T-helper 2 cell treated with Interferon-gamma antibody and Interleukin-4, amounts not matched to agents 100 ng/mL and 5 ng/mL, for 36 hours (primary cell): ENCODE data around the gene OGG1. TPM values are rescaled to one million over a fixed set of nuclear protein-coding genes. Genes with fewer than 3 reads are reported as not detected.
"Not testable (repeated sequence)": the region's sequence is repeated elsewhere in the genome, so short reads cannot be mapped to it uniquely, and the experiment has no call there.

Experiments
- intact Hi-C: fragments of 100-400 bp; cut with micrococcal nuclease; formaldehyde crosslinking; loops from one replicate; pipeline ENCODE4 v1.15.1; 2023
- total RNA-seq: library from RNA; stranded (reverse); gene quantifications from 2 replicates; pipeline ENCODE4 v1.2.3, GENCODE V29; 2022

The OGG1 gene
- total RNA-seq, 1 donor from 2014 or later = 40.1 TPM

DNA sequence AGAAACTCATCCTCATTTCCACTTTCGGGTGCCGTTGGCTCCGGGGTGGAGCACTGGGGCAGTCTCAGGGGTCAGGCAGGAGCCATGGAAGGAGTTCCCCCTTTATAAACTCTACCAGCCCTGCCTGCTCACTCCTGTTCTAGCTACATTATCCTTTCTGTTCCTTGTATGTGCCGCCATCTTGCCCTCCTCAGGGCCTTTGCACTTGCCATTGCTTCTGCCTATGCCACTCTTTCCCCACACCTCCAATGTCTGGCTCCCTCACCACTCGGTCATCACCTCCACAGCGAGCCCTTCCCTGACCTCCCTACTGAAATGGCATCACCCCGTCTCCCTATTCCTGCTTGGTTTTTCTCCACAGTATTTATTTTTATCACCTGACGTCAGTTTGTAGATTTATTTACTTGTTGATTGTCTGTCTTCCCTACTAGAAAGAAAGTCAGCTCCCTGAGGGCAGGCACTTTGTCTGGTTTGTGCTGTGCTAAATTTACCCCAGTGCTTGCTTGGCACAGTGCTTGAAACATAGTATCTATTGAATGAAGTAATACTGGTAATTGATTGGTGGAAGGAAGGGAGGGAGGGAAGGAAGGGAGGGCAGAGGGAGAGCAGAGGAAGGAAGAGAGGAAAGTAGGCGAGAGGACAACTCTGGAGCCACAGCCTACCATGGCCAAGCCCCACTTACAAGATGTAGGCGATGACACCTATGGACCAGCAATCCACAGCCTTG is 11.2 kb downstream of the OGG1 start:
- intact Hi-C loops = no loop called here

DNA sequence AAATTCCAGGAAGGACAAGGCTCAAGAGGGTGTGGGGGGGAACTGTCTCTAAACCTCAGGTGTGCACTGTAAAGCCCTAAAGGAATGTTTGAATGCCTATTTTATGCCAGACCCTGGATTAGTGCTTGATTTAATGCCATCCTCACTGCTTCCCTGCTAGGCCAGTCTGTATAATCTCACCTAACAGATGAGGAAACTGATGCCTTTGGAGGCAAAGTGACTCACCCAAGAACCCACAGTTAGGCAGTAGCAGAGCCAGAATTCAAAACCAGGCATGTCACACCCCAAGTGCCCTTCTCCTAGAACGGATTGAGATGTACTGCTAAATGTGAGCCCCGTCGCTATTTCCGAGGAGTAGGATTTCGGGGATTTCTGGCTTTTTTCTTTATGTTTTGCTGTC is 12.2 kb downstream of the OGG1 start:
- intact Hi-C loops = no loop called here

DNA sequence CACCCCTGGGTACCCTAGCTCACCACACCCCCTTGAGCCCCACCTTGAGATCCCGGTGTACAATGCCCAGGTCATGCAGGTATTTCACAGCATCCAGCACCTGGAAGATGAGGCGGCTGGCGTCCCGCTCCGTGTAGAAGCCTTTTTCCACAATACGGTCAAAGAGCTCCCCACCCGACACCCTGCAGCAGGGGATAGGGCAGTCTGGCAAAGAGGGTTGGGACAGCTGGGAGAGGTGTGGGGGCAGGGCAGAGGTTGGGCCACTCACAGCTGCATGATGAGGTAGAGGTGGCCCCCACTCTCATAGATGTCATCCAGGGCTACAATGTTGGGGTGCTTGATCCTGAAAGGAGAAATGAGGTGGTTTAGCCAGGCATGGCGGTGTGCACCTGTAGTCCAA is 13.1 kb downstream of the OGG1 start:
- intact Hi-C loops = no loop called here

DNA sequence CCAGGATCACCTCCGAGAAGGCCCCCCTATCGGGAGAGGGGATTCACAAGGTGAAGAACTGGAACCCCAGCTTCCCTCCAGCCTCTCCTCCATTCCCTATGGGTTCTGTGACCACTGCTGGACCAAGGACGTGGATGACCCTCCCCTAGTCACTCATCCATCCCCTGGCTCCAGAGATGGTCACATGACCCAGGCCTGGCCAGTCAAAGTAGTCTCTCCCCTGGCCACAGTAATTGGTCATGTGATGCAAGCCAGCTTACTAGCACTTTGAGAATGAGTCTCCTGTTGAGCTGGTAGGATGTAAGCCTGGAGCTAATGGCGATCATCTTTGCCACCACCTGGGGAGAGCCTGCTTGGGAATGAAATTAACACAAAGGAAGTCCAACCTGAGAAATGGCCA is 16.1 kb downstream of the OGG1 start:
- intact Hi-C loops = no loop called here

DNA sequence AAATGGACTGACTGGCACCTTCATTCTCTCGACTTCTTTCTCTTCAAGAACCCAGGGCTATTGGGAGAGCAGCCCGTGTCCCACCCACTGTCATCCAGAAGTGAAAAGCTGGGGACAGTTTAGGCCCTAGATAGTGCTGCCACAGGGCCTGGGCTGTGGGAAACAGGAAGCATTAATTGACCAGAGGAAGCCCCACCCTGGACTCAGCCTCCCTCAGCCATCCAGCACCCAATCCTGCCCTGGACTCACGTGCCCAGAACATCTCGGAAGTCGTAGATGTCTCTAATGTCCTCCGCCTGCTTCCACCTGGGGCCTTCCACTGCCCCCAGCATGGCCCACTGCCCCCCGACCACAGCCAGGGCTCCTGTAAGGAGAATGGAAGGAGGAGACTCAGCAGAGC is 17.7 kb downstream of the OGG1 start:
- intact Hi-C loops = no loop called here

DNA sequence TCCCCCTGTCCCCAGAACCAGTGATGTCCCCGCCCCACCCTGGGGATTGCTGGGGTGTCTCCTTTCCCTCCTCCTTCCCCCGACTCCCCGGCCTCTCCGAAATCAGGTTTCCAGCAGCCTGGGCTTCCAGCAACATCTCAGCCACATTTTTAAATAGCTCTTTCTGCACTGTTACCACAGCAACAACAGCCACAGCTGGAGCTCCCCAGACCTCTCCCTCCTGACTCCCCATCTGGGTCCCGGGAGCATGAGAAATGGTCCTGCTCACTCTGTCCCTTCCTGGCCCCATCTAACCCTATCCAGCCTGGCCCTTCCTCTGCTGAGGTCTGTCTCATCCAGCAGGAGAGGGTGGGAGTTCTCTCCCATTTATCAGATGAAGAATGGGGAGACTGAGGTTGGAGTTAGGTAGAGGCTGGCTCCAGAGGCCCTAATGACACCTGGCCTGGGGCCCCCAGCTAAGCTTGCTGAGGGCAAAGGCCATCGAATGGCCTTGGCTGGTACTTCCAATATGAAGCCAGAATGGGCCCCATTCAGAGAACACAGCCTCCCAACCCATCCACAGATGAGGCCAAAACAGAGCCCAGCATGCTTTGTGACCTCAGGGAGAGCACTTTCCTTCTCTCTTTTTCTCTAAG is 18.5 kb downstream of the OGG1 start:
- intact Hi-C loops = no loop called here

DNA sequence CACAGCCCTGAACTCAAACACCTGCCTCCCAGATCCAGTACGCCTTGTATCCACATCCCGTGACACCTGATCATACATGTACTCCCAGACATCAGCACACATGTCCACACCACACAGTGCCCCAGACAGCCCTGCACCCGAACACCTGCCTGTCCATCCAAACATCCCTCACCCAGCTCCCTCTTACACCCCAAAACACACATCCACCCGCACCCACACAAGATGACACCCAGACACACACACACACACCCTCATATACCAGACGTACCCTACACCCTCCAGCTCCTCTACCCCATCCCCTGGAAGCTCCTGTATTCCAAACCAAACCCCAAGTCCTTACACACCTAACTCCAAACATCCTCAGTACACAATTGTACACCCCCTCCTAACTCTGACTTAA is 19.3 kb downstream of the OGG1 start:
- intact Hi-C loops = loop anchor here (1.0 kb wide), 3 partner anchors 10 to 24 kb away; partner anchors contain the start of gene ARPC4

DNA sequence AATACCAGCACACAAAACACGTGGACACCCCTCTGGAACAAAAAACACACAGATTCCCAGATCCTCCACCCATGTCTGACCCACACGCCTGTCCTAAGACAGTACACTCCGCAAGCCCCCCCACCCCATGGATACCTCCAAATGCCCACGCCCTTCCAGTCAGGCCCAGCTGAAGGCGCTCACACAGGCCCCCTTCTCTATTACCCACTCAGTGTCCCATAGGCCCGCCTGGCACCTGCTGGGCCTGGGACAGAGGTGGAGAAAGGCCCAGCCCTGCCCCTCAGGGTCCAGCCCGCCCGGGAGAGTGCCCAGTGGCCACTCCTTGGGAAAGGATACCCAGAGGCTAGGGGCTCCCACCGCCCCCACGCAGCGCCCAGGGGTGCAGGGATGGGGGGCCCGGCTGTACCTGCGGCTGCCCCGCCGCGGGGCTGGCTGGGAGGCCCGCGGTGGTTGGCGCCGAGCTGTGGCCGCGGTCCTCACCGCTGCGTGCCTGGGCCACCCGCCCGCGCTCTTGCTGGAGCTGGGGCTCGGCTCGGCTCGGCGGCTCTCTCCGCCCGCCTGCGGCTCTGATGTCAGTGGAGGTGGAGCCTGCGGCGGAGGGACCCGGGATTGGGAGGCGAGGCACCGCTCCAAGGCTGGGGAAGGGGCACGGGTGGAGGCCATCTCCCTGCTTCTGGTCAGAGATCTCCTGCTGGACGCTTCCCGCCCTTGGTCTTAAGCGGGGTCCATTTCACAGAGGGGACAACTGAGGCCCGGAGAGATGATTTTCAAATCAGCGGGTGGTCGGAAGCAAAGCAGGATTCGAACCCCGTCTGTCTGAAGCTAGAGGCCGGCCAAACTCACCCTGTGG is 19.9 kb downstream of the OGG1 start, which contains the start of gene CAMK1:
Gene CAMK1, minus strand, starts transcription at position 522 of the 850 bp plus-strand sequence. CDS start 2,198 bp downstream, outside the sequence.
- intact Hi-C loops = loop anchor here (1.0 kb wide), 3 partner anchors 10 to 24 kb away; partner anchors contain the start of gene ARPC4

DNA sequence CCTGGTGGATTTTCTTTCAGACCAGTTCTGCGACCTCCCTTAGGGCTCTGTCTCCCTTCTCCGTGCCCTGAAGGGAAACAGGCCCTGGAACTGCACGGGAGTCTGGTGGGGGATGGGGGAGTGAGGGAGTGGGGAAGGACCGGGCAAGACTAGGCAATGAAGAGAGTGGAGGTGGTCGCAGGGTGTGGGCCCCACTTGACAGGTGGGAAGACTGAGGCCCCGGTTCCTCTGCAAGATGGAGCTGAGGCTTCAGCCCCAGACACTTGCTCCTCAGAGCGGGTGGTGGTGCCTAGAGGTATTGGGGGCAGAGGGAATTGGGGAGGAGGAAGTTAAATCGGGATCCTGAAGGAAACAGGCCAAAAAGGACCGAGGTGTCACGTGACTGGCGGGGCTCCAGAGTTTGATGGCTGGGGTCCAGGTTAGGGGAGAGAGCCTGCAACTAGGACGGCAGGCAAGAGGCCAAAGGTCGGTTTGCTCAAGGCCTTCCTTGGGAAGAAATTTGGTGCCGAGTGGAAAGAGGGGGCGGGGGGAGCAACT is 20.6 kb downstream of the OGG1 start:
- intact Hi-C loops = no loop called here

DNA sequence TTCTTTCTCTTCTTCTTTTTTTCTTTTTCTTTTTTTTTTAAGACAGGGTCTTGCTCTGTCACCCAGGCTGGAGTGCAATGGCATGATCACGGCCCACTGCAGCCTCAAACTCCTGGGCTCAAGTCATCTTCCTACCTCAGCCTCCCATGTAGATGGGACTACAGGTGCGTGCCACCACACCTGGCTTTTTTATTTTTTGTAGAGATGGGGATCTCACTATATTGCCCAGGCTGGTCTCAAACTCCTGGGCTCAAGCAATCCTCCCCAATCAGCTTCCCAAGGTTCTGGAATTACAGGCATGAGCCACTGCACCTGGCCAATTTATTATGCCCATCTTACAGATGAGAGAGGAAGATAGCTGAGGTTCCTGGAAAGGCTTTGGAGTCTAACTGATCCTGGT is 21.3 kb downstream of the OGG1 start:
- intact Hi-C loops = not testable (repeated sequence)

DNA sequence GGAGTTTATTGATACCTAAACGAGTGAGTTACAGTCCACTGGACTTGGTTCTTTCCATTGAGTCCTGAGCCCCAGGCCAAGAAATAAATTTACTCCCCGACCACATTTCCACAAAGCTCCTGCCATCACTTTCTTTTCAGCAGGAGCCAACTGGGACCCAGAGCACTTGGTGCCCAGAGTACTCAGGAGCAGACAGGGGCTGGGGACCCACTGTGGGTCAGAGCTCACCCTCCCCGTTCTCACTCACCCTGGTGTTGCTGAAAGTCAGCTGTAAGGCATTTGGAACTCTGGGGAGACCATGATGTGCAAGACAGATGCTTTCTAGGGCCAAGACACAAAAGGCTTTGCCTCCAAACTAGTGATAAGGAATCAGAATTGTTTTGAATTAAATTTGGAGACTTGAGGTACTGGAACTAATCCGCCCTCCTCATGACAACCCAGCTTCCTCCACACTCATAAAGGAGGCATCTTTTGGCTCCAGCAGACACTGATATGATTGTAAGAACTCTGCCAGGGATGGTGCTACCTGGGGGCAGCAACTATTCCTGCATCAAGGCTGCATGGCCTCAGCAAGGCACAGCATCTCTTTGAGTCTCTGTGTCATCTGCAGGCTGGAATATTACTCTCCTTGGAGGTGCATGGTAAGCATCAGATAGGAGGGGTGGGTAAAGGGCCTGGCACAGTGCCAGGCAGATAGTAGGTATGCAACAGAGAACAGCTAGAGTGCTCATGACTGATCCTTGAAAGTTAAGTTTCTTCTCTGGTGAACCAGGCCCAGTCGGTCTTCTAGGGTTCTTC is 27.3 kb downstream of the OGG1 start:
- intact Hi-C loops = no loop called here

DNA sequence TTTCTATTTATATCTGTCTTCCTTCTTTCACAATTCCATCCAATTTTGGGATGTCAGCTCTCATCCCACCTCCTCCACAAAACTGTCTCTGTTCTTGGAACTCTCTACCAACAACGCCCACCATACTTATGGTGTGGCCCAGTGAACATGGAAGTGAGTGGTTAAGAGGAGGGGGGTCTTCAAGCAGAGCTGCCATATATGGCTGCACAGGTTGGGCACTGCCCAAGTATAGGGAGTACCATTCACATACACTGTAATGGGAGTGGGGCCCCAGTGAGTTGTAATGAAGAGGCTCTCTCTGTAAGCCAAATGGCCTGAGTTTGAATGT is 27.9 kb downstream of the OGG1 start:
- intact Hi-C loops = no loop called here

DNA sequence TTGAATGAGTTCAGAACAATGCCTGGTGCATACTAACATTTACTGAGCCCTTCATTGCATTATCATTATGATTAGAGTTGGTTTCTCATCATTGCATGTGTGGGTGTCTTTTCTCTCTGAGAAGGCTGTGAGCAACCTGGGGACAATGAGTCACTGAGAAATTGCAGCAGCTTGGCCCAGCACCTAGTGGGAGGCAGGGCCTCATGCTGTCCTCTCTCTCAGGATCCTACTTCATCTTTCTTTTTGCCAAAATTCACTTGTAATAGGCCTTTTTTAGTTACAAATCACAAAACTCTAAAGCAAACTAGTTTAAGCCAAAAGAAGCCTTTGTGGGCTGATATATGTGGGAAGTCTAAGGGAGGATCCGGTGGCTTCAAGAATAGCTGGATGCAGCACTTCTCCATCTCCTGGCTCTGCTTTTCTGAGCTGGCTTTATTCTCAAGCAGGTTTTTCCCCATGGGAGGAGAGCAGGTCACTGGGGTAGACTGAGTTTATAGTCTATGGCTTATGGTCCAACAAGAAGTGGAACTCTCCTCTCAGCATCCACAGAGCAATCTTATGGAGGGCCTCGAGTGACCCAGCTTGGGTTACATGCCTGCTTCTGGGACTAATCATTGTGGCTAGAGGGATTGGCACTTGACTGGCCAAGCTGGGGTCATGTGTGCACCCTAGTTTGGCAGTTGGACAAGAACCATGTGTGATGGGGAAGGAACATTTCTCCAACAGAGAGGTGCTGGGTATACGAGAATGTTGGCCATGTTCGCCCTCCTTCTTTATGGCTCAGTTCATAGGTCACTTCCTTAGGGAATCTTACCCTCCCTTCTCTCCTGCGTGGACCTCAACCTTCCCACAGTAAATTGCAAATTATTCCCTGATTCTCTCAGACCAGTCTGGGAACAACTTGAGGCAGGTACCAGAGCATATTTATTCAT is 28.7 kb downstream of the OGG1 start:
- intact Hi-C loops = loop anchor here (1.0 kb wide), 1 partner anchor 9 kb away; the partner anchor contains the start of gene CAMK1

DNA sequence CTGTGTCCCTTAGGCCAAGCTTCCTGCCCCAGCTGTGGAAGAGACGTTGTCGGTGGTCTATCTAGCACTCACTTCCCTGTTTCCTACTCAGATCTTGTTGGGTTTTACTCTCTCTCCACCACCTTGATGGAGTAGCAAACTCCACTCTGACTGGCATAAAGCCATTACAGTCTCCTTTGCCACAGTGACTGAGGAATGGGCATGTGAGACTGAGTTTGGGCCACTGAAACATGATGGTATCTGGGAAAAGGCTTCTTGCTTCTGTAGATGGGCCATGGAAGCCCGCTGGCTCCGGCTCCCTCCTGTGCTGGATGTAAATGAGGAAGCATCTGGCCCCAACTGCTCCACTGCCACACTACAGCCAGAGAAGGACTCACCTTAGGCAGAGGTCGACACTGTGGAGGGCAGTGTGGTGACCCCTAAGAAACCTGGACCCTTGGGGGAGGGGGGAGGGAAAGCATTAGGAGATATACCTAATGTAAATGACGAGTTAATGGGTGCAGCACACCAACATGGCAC is 29.4 kb downstream of the OGG1 start:
- intact Hi-C loops = loop anchor here (1.0 kb wide), 1 partner anchor 10 kb away; the partner anchor contains the start of gene CAMK1

DNA sequence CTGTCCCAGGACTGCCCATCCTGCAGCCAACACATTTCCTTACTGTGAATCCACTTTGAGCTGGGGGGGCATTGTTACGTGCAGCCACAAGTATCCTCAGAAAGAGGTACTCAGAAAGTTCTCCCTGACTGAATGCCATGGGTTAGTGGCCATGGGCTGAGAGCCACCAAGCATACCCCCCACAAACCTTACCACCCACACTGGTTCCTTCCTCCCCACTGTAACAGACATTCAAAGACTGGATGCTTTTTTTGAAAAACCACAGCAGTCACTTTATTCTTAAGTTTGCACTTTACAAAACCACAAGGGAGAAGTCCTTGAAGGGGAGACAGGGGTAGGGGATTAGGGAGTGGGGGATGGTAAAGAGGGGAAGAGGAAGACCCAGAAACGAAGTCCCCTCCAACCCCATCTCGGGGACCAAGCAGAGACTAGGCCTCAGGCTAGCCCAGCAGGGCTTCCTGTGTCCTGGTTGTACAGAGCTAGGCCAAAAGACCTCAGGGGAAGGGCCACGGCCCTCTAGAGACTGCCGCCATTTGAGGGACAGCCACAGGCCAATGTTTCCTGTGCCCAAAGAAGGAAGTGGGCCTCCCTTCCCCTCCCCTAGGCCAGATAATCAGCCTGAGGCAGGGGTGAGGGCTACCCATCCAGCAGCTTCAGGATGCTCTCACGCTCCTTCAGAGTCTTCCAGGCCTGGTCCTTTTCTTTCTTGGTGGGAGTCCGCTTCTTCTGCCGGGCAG is 30.1 kb downstream of the OGG1 start:
- intact Hi-C loops = loop anchor here (1.0 kb wide), 1 partner anchor 11 kb away; the partner anchor contains the start of gene CAMK1

DNA sequence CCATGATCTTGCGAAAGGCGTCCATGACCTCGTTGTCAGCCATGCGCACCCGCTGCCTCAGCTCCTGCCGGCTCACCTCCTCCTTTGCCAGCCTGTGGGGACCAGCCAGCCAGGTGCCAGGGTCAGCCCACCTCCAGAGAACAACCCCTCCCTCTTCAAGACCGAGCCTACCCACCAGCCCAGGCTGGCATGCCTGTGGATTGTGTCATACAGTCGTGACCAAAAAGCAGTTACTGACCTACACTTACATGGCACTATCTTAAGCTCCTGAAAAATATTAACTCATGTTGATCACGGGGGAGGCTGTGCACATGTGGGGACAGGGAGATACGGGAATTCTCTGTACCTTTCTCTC is 30.7 kb downstream of the OGG1 start:
- intact Hi-C loops = no loop called here

DNA sequence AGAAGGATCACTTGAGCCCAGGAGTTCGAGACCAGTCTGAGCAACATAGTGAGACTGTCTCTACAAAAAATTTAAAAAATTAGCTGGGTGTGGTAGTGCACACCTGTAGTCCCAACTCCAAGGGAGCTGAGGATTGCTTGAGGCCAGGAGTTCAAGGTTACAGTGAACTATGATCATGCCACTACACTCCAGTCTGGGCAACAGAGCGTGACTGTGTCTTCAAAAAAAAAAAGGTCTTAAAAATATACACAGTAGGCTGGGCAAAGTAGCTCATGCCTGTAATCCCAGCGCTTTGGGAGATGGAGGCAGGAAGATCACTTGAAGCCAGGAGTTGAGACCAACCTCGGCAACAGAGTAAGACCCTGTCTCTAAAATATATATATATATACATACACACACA is 31.2 kb downstream of the OGG1 start:
- intact Hi-C loops = no loop called here

DNA sequence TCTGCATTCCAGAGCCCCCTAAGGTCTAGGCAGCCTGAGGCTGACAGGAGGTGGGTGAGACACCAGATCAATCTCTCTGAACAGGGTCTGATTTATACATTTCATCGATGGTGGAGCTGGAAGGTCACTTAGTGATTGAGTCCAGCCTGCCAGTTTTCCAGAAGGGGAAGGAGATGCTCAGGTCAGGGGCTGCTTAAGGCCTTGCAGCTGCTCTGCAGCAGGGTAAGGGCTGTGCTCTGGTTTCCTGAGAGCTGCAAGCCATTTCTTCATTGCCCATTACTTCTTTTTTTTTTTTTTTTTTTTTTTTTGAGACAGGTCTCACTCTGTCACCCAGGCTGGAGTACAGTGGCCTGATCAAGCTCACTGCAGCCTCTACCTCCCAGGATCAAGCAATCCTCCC is 31.8 kb downstream of the OGG1 start:
- intact Hi-C loops = no loop called here
